LNCAP (cell line): ENCODE results near the gene CYP39A1.

ENCODE experiments used
- CTCF ChIP-seq: fragments of 450-650 bp; IDR thresholded peaks from 2 replicates; pipeline ENCODE4 v1.5.1; 2017; ENCODE audit warnings: mild to moderate bottlenecking

CYP39A1 gene

DNA sequence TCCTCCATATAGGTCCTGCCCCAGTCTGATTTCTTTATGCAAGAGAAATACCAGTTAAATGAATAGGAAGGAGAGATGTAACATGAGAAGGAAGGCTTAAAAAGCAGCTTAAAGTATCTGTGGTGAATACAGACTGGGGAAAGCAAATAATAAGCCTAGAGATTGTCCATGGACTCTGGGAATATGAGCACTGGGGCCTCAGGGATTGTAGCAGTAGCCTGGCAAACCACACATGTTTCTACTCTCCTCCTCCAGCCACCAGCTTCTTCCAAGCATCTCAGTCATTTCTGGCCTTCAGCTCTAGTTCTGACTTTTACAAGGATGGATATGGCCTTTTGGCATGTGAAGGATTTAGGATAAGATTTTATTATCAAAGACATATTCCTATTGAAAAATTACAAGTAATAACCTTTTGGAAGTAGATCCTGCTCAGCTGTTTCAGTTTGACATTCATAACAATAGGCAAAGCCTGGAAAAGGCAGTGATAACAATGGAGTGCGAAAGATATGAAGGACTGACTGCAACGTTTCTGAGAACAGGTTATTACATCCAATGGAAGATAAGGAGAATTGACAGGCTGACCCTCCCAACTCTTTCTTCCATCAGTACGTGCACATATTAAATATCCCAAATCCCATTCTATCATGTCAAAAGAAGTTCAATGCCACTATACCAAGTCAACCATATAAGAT is 41.6 kb downstream of the CYP39A1 start:
- no peak for TF ChIP-seq CTCF

DNA sequence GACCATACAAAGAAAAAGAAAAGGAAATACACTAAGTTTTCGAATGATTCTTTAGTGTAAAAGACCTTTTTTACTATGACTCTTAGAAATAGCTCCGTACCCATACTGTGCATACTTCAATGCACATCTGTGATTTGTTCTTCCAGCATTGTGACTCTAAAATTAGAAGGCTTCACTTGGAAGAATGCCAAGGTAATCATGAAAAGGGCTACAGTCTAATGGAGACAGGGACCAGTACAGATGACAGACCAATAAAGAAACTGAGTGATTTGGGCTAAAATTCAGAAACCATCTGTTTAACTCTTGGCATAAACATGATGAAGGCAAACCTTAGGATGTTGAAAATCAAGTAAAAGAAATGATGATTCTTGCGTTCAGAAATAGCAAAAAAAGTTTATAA is 46.3 kb downstream of the CYP39A1 start:
- no peak for TF ChIP-seq CTCF

GRCh38 chr6:46605091-46605797 is 47.4 kb downstream of the CYP39A1 start:
- no peak for TF ChIP-seq CTCF

- TF ChIP-seq CTCF = no peak
These were observed 54.4 kb downstream of the CYP39A1 start for GRCh38 chr6:46598215-46598614.

DNA sequence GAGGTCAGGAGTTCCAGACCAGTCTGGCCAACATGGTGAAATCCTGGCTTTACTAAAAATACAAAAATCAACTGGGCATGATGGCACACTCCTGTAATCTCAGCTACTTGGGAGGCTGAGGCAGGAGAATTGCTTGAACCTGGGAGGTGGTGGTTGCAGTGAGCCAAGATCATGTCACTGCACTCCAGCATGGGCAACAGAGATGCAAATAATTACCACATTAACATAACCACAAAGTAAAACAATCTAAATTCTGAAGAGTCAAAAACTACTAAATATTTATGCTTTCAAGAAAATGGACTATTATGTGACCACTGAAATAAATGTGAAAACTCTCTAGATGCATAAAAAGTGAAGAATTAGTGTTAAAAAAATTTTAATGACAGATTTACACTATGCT is 59.9 kb downstream of the CYP39A1 start:
- TF ChIP-seq CTCF = no peak

DNA sequence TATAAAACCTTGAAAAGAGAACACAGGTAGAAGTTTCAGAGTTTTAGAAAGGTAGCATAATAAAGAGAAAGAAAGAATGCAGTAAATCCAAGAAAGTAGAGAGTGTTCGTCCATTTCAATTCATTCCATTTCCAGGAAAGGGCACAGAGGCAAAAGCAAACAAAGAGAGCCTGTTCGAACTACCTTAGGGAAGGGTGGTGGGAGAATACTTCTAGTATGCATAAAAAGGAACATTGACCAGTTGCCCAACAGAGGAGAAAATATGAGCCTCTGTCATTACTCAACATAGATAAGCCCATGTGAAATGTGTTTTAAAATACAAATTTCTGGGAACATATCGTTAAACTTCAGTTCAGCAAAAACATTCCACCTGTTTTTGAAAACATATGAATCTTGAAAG is 60.6 kb downstream of the CYP39A1 start:
- no peak for TF ChIP-seq CTCF

- TF ChIP-seq CTCF = no peak
These were observed 61.9 kb downstream of the CYP39A1 start for GRCh38 chr6:46590765-46591164.
